Testis (tissue), 2 donors: Measurements from ENCODE around the gene AKR1B1.

Experiments used
- CTCF ChIP-seq, 3 experiments: fragments of 450-650 bp in 2 of 3; fragments of 200-600 bp in 1 of 3; sonication (generic) in 1 of 3; IDR thresholded peaks; one replicate each; pipeline ENCODE4 v1.5.1; 2016 to 2019; ENCODE audit warnings: antibody characterized with exemption in 3 of 3, mild to moderate bottlenecking in 2 of 3, moderate library complexity in 1 of 3
- POLR2A ChIP-seq: fragments of 450-650 bp; IDR thresholded peaks from one replicate; pipeline ENCODE4 v1.6.1; 2017; ENCODE audit warnings: antibody characterized with exemption, mild to moderate bottlenecking, moderate library complexity

- TF ChIP-seq CTCF (IDR thresholded peaks at IDR 0.05) (no peak), POLR2A (no peak)
These were observed 15.4 kb downstream of the AKR1B1 start for GRCh38 chr7:134443396-134444070.
